ENCODE data around the gene WDCP. TPM values are rescaled to one million over a fixed set of nuclear protein-coding genes. Genes with fewer than 3 reads are reported as not detected.

The WDCP gene
- total and polyA plus RNA-seq, 5 donors from 2014 or later: 3.4 to 11.0 (median 5.3) TPM

GRCh38 chr2:24055750-24056149, 8.6 kb upstream of the WDCP start:
- Histone ChIP-seq H3K4me3 (ENCODE audit: low read depth, low read length) (no peak overlapping the region), H3K27ac (ENCODE audit: insufficient read depth, low read length, poor library complexity, severe bottlenecking) (no peak overlapping the region), H3K9me3 (ENCODE audit: control insufficient read depth in 2 of 2, low read length in 2 of 2) (no peaks in the 10 kb centered on the region), H3K27me3 (ENCODE audit: control insufficient read depth, insufficient read depth, low read length) (peaks cover 13% of the 10 kb centered on the region), H3K36me3 (ENCODE audit: control insufficient read depth, insufficient read depth, low read length) (no peaks in the 10 kb centered on the region), H3K4me1 (ENCODE audit: control insufficient read depth, insufficient read depth, low read length, poor library complexity, severe bottlenecking) (no peaks in the 10 kb centered on the region)
- Mint-ChIP-seq H3K9me3 (peaks cover 0 to 2% (median 0%) of the 10 kb centered on the region in 7 donors), H3K36me3 (no peaks in the 10 kb centered on the region), H3K4me1 (no peaks in the 10 kb centered on the region), H3K4me3 (no peak overlapping the region), H3K27me3 (peaks cover 10% of the 10 kb centered on the region), H3K27ac (no peak overlapping the region)
- DNase-seq (no peak), ATAC-seq (ENCODE audit: low read depth in 2 of 2) (no peak)

- Histone ChIP-seq H3K4me1 (ENCODE audit: control insufficient read depth, insufficient read depth, low read length, poor library complexity, severe bottlenecking) (peaks cover 10% of the 10 kb centered on the region), H3K36me3 (ENCODE audit: control insufficient read depth, insufficient read depth, low read length) (no peaks in the 10 kb centered on the region), H3K9me3 (ENCODE audit: control insufficient read depth in 2 of 2, low read length in 2 of 2) (no peaks in the 10 kb centered on the region), H3K27ac (ENCODE audit: insufficient read depth, low read length, poor library complexity, severe bottlenecking) (no peak overlapping the region), H3K4me3 (ENCODE audit: low read depth, low read length) (no peak overlapping the region), H3K27me3 (ENCODE audit: control insufficient read depth, insufficient read depth, low read length) (peaks cover 17% of the 10 kb centered on the region)
- no peak for DNase-seq
- peaks cover 5% of the 10 kb centered on the region for H3K27me3 Mint-ChIP-seq
- ATAC-seq (ENCODE audit: low read depth in 2 of 2): no peak
- H3K36me3 Mint-ChIP-seq: no peaks in the 10 kb centered on the region
- peaks cover 0 to 2% (median 0%) of the 10 kb centered on the region in 7 donors for H3K9me3 Mint-ChIP-seq
- H3K4me1 Mint-ChIP-seq: no peaks in the 10 kb centered on the region
- H3K4me3 Mint-ChIP-seq: peak overlapping the region in 1 of 4 donors; percentile 59
- peak overlapping the region in 1 of 3 donors; percentile 32 for H3K27ac Mint-ChIP-seq
Observed at GRCh38 chr2:24054366-24055010, 7.3 kb upstream of the WDCP start.

- peaks cover 19% of the 10 kb centered on the region for H3K4me1 ChIP-seq (ENCODE audit: control insufficient read depth, insufficient read depth, low read length, poor library complexity, severe bottlenecking)
- H3K9me3 ChIP-seq (ENCODE audit: control insufficient read depth in 2 of 2, low read length in 2 of 2): no peaks in the 10 kb centered on the region
- no peak for ATAC-seq (ENCODE audit: low read depth in 2 of 2)
- H3K27ac Mint-ChIP-seq: no peak overlapping the region
- no peaks in the 10 kb centered on the region for H3K36me3 Mint-ChIP-seq
- H3K4me1 Mint-ChIP-seq: peaks cover 0 to 6% (median under 1%) of the 10 kb centered on the region in 4 donors
- H3K36me3 ChIP-seq (ENCODE audit: control insufficient read depth, insufficient read depth, low read length): no peaks in the 10 kb centered on the region
- no peak overlapping the region for H3K27ac ChIP-seq (ENCODE audit: insufficient read depth, low read length, poor library complexity, severe bottlenecking)
- H3K4me3 Mint-ChIP-seq: no peak overlapping the region
- peaks cover 9% of the 10 kb centered on the region for H3K27me3 Mint-ChIP-seq
- H3K27me3 ChIP-seq (ENCODE audit: control insufficient read depth, insufficient read depth, low read length): peaks cover 23% of the 10 kb centered on the region
- H3K9me3 Mint-ChIP-seq: peaks cover 0 to 2% (median 0%) of the 10 kb centered on the region in 7 donors
- no peak overlapping the region for H3K4me3 ChIP-seq (ENCODE audit: low read depth, low read length)
- no peak for DNase-seq
Observed at GRCh38 chr2:24052951-24053350, 5.8 kb upstream of the WDCP start.

- ATAC-seq (ENCODE audit: low read depth in 2 of 2): no peak
Observed at GRCh38 chr2:24051833-24052232, 4.6 kb upstream of the WDCP start.

GRCh38 chr2:24050041-24050979, 3.1 kb upstream of the WDCP start:
- H3K27ac ChIP-seq (ENCODE audit: insufficient read depth, low read length, poor library complexity, severe bottlenecking): no peak overlapping the region
- Mint-ChIP-seq H3K4me1 (peaks cover 6 to 26% (median 10%) of the 10 kb centered on the region in 4 donors), H3K27me3 (peaks cover 15% of the 10 kb centered on the region), H3K4me3 (peak overlapping the region in 2 of 4 donors; percentile 51 to 87), H3K9me3 (peaks cover 0 to under 1% (median 0%) of the 10 kb centered on the region in 7 donors), H3K36me3 (no peaks in the 10 kb centered on the region), H3K27ac (no peak overlapping the region)
- H3K4me1 ChIP-seq (ENCODE audit: control insufficient read depth, insufficient read depth, low read length, poor library complexity, severe bottlenecking): peaks cover 28% of the 10 kb centered on the region
- no peaks in the 10 kb centered on the region for H3K9me3 ChIP-seq (ENCODE audit: control insufficient read depth in 2 of 2, low read length in 2 of 2)
- H3K36me3 ChIP-seq (ENCODE audit: control insufficient read depth, insufficient read depth, low read length): no peaks in the 10 kb centered on the region
- peaks cover 23% of the 10 kb centered on the region for H3K27me3 ChIP-seq (ENCODE audit: control insufficient read depth, insufficient read depth, low read length)
- H3K4me3 ChIP-seq (ENCODE audit: low read depth, low read length): no peak overlapping the region
- ATAC-seq (ENCODE audit: low read depth in 2 of 2) (no peak), DNase-seq (peak in 1 of 3 donors; percentile 8)

More at GRCh38 chr2:24051833-24052232, 4.6 kb upstream of the WDCP start:
- no peaks in the 10 kb centered on the region for H3K36me3 ChIP-seq (ENCODE audit: control insufficient read depth, insufficient read depth, low read length)
- no peak overlapping the region for H3K4me3 ChIP-seq (ENCODE audit: low read depth, low read length)
- H3K4me3 Mint-ChIP-seq: no peak overlapping the region
- peaks cover 0 to 2% (median 0%) of the 10 kb centered on the region in 7 donors for H3K9me3 Mint-ChIP-seq
- peaks cover 25% of the 10 kb centered on the region for H3K4me1 ChIP-seq (ENCODE audit: control insufficient read depth, insufficient read depth, low read length, poor library complexity, severe bottlenecking)
- H3K9me3 ChIP-seq (ENCODE audit: control insufficient read depth in 2 of 2, low read length in 2 of 2): no peaks in the 10 kb centered on the region
- H3K27me3 Mint-ChIP-seq: peaks cover 15% of the 10 kb centered on the region
- H3K27ac Mint-ChIP-seq: no peak overlapping the region
- no peak overlapping the region for H3K27ac ChIP-seq (ENCODE audit: insufficient read depth, low read length, poor library complexity, severe bottlenecking)
- no peak for DNase-seq
- no peaks in the 10 kb centered on the region for H3K36me3 Mint-ChIP-seq
- H3K27me3 ChIP-seq (ENCODE audit: control insufficient read depth, insufficient read depth, low read length): peaks cover 23% of the 10 kb centered on the region
- peaks cover 0 to 18% (median 9%) of the 10 kb centered on the region in 4 donors for H3K4me1 Mint-ChIP-seq

GRCh38 chr2:24049485-24050021, 2.4 kb upstream of the WDCP start, which contains the start of gene FKBP1B:
Gene FKBP1B, plus strand, starts transcription at chr2:24049741. Its CDS starts 109 bp downstream, at chr2:24049850.
- no peaks in the 10 kb centered on the region for H3K36me3 ChIP-seq (ENCODE audit: control insufficient read depth, insufficient read depth, low read length)
- no peaks in the 10 kb centered on the region for H3K9me3 ChIP-seq (ENCODE audit: control insufficient read depth in 2 of 2, low read length in 2 of 2)
- peaks cover 23% of the 10 kb centered on the region for H3K27me3 ChIP-seq (ENCODE audit: control insufficient read depth, insufficient read depth, low read length)
- Mint-ChIP-seq H3K36me3 (no peaks in the 10 kb centered on the region), H3K27me3 (peaks cover 15% of the 10 kb centered on the region), H3K9me3 (no peaks in the 10 kb centered on the region), H3K4me3 (peak within 1 kb of the TSS; percentile 80 to 87 (median 86)), H3K4me1 (peaks cover 11 to 32% (median 15%) of the 10 kb centered on the region in 4 donors), H3K27ac (no peak within 1 kb of the TSS)
- no peak within 1 kb of the TSS for H3K27ac ChIP-seq (ENCODE audit: insufficient read depth, low read length, poor library complexity, severe bottlenecking)
- DNase-seq: peak; percentile 26 to 57 (median 54)
- peaks cover 28% of the 10 kb centered on the region for H3K4me1 ChIP-seq (ENCODE audit: control insufficient read depth, insufficient read depth, low read length, poor library complexity, severe bottlenecking)
- no peak for ATAC-seq (ENCODE audit: low read depth in 2 of 2)
- peak within 1 kb of the TSS; percentile 7 for H3K4me3 ChIP-seq (ENCODE audit: low read depth, low read length)

GRCh38 chr2:24048769-24049484, 1.7 kb upstream of the WDCP start:
- ATAC-seq (ENCODE audit: low read depth in 2 of 2) (no peak), DNase-seq (no peak)
- Histone ChIP-seq H3K4me3 (ENCODE audit: low read depth, low read length) (peak overlapping the region; percentile 7), H3K27me3 (ENCODE audit: control insufficient read depth, insufficient read depth, low read length) (peaks cover 23% of the 10 kb centered on the region), H3K4me1 (ENCODE audit: control insufficient read depth, insufficient read depth, low read length, poor library complexity, severe bottlenecking) (peaks cover 28% of the 10 kb centered on the region), H3K36me3 (ENCODE audit: control insufficient read depth, insufficient read depth, low read length) (no peaks in the 10 kb centered on the region), H3K27ac (ENCODE audit: insufficient read depth, low read length, poor library complexity, severe bottlenecking) (no peak overlapping the region), H3K9me3 (ENCODE audit: control insufficient read depth in 2 of 2, low read length in 2 of 2) (no peaks in the 10 kb centered on the region)
- Mint-ChIP-seq H3K4me1 (peaks cover 11 to 32% (median 15%) of the 10 kb centered on the region in 4 donors), H3K36me3 (no peaks in the 10 kb centered on the region), H3K4me3 (peak overlapping the region; percentile 80 to 87 (median 86)), H3K27me3 (peaks cover 15% of the 10 kb centered on the region), H3K9me3 (no peaks in the 10 kb centered on the region), H3K27ac (no peak overlapping the region)

All from CD4-positive, CD25-positive, alpha-beta regulatory T cell (primary cell).